Measurements from ENCODE around the gene PDE4D.

GRCh38 chr5:59764361-59764760, 129.2 kb downstream of the PDE4D start:
- TF ChIP-seq POLR2AphosphoS5 (IDR thresholded peaks at IDR 0.05; ENCODE audit: low read depth, low read length) (no peak), TAF1 (IDR thresholded peaks at IDR 0.05; ENCODE audit: borderline replicate concordance, insufficient read depth, low read length) (no peak), SIN3A (IDR thresholded peaks at IDR 0.05; ENCODE audit: borderline replicate concordance, insufficient read depth, low read length) (no peak), REST (IDR thresholded peaks at IDR 0.05; ENCODE audit: insufficient read depth in 1 of 2, low read depth in 2 of 2, low read length in 2 of 2) (no peak), FOXP2 (optimal IDR thresholded peaks at IDR 0.05; ENCODE audit: borderline replicate concordance, extremely low read depth, extremely low read length, insufficient read depth) (no peak)
